NCI-H187 (cell line): ENCODE measurements around the gene COX17.
"Not testable (repeated sequence)": the region's sequence is repeated elsewhere in the genome, so short reads cannot be mapped to it uniquely, and the experiment has no call there.

Experiments
- DNase-seq, 2 experiments: peaks; one replicate each; lab custom pipeline; 2025; lab: John Stamatoyannopoulos, UW

The COX17 gene, protein sequence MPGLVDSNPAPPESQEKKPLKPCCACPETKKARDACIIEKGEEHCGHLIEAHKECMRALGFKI

DNA sequence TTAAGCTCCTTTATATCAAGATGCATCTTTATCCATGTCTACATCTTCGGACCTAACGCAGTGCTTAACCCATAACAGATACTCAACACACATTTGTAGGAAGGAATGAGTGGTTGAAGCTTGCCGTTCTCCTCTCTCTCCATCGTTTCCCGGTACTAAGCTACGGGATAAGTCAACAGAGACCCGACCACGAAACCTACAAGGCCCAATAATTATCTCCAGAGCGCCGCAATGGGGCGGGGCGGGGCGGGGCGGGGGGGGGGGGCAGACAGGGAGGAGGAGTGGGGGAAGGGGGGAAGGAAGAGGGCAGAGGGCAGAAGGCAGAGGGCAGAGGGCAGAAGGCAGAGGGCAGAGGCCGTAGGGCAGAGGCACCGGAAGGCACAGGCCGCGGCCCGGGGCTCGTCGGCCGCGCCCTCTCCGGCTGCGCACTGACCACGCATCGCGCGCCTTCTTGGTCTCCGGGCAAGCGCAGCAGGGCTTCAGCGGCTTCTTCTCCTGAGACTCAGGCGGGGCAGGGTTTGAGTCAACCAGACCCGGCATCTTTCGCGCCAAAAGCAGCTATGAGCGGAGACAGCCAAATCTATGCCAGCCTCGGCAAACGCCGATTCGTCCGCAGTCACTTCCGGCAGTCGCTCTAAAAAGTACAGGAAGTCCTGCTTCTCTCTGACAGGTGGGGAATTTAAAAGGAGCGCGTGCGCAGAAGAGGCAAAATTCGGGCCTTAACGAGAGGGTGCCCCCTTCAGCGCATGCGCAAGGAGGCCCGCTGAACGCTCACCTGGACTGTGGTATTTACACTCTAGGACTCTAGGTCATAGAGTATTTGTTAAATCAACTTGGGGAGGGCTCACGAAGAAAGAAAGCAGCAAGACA is at the start of gene COX17:
Gene COX17, minus strand, starts transcription at position 636 of the 870 bp plus-strand sequence. Its CDS starts 96 bp downstream, at position 540.
- DNase-seq, result peak; percentile 96

DNA sequence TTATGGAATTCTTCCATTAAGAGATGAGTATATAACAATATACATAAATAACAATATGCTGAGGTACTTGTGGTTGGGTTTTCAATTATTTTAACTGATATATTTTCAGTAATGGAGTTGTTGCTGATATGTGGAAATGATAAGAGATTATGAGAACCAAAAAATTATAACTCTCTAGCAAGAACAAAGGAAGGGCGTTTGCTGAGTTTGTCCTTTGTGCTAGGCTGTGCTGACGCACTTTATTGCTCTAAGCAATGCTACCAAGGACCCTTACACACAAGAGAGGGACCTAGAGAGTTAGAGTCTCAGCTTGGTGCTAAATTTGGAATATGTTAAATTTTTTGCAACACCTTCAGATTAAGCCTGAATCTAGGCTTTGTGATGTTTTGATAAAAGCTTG is 49.7 kb upstream of the COX17 start:
- no peak for DNase-seq

DNA sequence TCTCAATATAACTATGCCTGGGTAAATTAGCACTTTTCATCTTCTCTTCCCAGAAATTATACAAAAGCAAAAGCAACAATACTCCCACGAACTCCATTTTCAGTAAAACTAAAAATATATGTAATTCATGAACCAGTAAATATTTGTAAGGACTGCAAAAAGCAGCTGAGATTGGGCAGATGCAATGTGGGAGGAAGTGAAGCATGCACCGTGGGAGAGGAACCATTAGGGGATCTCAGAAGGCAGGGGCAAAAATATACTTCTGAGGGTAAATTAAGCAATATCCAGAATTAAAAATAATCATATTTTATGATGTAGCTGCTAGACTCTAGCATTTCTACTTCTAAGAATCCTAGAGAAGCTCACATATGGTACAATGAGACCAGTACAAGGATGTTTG is 45.8 kb upstream of the COX17 start:
- no peak for DNase-seq

- no peak for DNase-seq
These were observed 40.3 kb upstream of the COX17 start for GRCh38 chr3:119717520-119717919.

DNA sequence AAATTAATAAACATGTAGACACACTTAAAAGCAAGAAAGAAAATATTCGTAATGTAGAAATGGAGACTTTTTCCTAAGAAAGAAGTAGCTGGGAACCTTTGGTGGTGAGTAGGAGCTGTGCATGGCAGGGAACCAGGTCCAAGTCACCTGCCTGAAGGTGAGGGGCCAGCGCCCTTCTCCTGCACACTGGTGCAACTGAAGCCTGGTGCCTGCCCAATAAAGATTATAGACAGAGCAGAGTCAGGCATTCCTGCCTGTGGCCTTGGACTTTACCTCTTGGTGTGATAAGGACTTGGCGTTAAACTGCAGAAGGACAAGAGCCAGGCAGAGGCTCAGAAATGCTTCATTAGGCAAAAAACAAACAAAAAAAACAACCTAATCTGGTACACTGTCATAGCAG is 39.8 kb upstream of the COX17 start:
- no peak for DNase-seq

DNA sequence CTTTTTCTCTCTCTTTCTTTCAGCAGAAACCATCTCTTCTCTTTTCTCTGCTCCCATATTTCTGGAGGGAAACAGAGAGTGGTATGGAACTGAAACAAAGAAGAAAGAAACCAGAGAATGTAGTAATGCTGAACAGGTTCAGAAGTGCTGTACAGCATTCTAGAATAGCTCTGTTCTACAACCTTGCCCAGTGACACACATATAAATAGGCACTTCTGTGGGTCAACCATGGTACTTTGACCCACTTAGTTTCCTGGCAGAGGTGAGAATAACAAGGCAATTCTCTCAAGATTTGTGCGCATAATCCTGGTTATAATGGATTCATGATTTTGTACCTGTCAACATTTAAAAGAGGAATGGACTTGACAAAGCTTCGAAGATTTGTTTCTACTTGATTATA is 37.9 kb upstream of the COX17 start:
- DNase-seq, result no peak

DNA sequence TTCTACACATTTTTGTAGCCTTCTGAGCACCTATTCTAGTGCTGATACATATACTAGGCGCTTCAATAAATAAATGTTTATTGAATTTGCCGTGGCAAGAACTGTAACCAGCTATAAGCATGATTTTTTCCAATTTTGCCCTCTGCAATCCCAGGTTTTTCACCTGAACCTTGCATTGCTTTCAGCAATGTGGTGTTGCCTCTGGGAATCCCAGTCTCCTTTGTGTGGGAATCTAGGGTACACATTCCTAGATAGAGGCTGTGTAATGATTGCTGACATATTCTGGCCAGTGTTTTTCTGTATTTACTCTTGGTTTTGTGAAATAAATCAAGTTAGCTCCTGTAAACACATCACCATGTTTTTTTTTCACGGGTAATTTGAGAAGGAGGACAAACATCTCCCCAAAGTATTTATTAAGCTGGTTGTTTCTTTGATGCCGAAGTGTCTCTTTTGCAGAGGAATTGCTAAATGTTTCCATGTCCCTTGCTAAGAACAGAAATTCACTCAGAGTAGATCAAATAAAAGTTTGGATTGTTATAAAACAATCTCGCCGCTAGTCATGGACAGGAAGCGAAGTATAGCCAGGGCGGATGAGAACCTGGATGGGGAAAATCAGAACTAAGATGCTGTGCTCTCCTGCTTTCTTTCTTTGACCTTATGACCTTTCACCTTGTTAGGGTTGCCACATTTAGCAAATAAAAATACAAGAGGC is 26.8 kb upstream of the COX17 start:
- no peak for DNase-seq

- peak; percentile 84 to 90 for DNase-seq
These were observed 25.6 kb upstream of the COX17 start, which contains the start of gene CFAP91 for GRCh38 chr3:119702530-119703527. Gene CFAP91 (plus strand): TSS chr3:119703022. CDS start chr3:119703099, 77 bp downstream.

DNA sequence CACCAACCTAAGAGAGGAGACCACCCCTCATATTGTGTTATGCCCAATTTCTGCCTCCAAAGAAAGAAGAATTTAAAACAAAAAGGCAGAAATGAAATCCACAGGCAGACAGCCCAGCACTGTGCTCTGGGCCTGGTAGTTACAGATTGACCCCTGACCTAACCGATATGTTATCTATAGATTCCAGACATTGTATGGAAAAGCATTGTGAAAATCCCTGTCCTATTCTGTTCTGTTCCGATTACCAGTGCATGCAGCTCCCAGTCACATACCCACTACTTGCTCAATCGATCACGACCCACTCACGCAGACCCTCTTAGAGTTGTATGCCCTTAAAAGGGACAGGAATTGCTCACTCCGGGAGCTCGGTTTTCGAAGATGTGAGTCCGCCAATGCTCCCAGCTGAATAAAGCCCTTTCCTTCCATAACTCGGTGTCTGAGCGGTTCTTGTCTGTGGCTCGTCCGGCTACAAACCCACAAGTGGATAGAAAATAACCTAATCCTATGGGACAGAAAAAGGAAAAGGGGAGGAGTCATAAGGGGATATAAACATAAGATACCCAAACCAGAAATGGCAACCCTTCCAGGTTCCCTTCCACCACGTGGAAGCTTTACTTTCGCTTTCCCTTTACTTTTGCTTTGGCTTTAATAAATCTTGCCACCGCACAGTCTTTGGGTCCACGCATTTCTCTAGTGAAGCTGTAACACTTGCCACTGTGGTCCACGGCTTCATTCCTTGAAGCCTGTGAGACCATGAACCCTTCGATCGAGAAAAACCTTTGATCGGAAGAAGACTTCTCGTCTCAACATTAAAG is 23.9 kb upstream of the COX17 start:
- no peak for DNase-seq

- no peak for DNase-seq
These were observed 23.2 kb upstream of the COX17 start for GRCh38 chr3:119700269-119700919.

DNA sequence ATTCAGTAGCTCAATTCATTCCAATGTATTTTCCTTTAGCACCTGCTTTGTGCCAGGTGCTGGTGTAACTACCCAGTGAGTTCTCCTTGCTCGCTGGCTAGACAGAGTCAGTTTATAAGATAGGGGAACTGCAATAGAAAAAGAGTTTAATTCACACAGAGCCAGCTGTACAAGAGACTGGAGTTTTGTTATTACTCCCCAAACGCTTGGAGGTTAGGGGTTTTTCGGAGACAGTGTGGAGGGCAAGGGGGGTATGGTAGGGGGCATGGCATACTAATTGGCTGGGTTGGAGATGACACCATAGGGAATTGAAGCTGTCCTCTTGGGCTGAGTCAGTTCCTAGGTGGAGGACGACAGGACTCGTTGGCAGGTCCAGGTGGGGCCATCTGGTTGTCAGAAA is 20.2 kb upstream of the COX17 start:
- no peak for DNase-seq

GRCh38 chr3:119695480-119695879 is 18.3 kb upstream of the COX17 start:
- no peak for DNase-seq

DNA sequence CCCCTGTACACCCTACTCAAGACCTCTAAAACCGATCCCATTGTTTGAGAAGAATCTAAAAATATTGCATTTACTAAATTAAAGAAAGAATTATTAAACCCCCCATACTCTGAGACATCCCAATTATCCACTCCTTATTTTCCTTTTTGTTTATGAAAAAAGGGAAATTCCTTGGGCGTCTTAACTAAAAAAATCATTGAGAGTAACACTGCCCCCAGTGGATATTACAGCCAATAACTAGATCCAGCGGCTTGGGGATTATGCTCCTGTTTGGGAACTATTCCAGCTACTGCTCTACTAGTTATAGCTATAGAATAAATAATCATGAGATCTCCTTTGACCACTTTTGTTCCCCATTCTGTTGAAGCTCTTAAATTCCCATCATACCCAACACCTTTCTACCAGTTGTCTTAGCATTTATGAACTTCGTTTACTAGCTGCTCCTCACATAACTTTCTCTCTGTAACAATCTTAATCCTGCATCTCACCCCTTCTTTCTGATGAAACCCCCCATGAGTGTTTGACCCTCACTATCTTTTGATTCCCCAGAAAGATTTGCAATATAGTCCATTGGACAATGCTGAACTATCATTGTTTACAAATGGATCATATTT is 12.9 kb upstream of the COX17 start:
- no peak for DNase-seq

DNA sequence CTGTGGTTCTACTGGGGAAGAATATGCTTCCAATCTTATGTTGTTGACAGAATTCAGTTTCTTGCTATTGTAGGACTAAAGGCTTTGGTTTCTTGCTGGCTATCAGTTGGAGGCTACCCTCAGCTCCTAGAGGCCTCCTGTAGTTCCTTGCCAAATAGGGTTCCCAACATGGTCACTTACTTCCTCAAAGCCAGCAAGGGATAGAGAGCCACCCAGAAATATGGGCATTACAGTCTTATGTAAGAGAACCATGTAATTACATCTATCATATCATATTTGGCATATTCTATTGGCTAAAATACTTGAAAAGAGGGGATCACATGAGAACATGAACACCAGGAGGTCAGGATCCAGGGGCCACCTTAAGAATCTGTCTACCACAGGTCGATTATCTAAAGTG is 6.2 kb upstream of the COX17 start:
- no peak for DNase-seq

DNA sequence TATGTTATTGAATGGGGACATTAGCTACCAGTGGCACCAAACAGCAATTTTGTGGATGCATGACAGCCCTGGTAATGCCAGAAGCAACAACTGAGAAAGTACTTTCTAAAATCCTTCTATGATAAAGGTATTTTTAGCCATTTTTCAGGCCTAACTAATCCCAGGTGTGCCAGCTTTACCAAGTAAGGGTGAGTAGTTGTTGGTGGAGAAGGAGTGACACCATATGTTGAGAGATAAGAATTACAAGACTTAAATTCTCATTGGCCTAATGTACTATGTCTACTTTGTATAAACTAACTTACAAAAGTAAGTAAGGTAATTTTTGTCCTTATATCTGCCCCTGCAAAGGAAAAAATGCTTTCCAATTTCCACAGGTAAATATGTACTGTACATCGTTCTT is 4.1 kb upstream of the COX17 start:
- DNase-seq, result no peak

GRCh38 chr3:119679874-119680273 is 2.7 kb upstream of the COX17 start:
- DNase-seq, result no peak

DNA sequence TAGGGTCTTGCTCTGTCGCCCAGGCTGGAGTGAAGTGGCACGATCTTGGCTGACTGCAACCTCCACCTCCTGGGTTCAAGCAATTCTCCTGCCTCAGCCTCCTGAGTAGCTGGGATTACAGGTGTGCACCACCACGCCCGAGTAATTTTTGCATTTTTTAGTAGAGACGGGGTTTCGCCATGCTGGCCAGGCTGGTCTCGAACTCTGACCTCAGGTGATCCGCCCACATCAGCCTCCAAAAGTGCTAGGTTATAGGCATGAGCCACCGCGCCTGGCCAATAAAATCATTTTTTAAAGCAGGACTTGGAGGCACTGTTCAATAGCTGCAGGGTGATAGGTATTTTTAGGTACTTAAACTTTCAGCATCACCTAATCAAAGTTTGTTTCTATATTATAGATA is 1.0 kb upstream of the COX17 start:
- not testable (repeated sequence) for DNase-seq

DNA sequence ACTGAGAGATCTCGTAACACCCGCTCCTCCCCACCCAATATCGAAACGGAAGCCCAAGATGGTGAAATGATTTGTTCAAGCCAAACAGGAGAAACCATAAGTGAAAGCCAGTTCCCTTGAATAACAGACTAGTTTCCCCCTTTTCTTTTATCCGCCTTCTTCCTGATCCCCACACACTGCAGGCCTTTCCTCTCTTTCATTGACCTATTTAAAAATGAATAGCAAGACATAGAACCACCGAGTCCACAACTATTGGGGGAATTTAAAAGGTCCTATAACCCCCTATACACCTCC is 382 bp upstream of the COX17 start:
- DNase-seq, result no peak

GRCh38 chr3:119676020-119676419 is 1.2 kb downstream of the COX17 start:
- DNase-seq, result no peak

DNA sequence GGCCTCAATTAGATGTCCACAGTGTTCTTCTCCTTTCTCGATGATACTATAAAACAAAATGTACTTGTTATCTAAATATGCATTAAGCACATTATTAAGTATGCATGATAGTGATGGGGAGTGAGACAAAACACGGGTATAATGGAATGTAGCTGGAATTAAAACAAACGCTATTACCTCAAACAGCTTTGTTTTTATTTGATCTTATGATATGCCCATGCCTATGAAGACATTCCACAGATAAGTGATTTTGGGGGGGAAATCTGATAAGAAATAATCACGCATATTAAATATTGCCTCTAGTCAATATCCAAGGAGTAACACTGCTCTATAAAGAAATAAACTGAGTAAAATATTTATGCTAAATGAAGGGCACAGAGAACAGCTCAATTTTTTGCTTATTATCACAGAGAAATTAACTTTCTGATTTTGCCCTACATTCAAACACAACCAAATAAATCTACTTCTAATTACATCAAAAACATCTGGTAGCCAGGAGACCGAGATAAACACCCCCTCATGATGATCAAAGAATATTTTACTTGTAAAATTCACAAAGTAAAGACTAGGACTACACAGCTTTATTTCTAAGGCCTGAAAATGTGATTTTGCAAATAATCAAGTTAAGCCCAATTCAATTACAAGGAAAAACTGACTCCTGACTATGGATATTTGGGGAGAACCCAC is 1.9 kb downstream of the COX17 start:
- no peak for DNase-seq
